ENCODE data around the gene SETD4. TPM values are rescaled to one million over a fixed set of nuclear protein-coding genes. Genes with fewer than 3 reads are reported as not detected.

Gene SETD4
- total and polyA plus RNA-seq, 2 of the 13 experiments (the other 11 are each of a cell fraction or from before 2014, with no cell fraction given) = 7.1 to 14.4 TPM

DNA sequence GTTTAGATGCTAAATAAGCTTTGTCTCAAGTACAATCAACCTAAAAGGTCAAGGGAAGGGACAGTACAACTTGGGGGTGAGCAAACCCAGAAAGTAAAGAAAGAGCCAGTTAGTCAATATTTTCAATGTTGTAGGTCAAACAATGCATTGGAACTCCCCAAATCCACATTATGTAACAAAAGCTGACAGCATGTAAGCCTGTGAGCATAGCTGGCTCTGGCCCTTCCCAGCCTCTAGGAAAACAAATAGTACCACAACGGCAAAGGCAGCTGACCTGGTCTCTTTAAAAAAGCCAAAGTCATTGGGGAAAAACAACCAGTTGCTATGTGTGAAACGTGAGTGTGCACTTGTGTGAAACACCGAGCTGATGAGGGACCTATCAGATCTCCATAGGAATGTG lies 12.9 kb upstream of the SETD4 start (continued):
- TF ChIP-seq HMGXB4 (CRISPR knock-in tag; IDR thresholded peaks at IDR 0.05; ENCODE audit: borderline replicate concordance in 1 of 2, low read depth in 1 of 2) (0 out of 4 replicates have a peak, but pooled peaks of 1 of the 2 experiments have one; percentile 28), ZFP37 (CRISPR knock-in tag; IDR thresholded peaks at IDR 0.05; ENCODE audit: borderline replicate concordance) (no peak), ZNF674 (CRISPR knock-in tag; IDR thresholded peaks at IDR 0.05; ENCODE audit: low read depth) (no peak), KDM5B (CRISPR knock-in tag; IDR thresholded peaks at IDR 0.05; ENCODE audit: borderline replicate concordance) (no peak), NCOA2 (CRISPR knock-in tag; IDR thresholded peaks at IDR 0.05) (peak; percentile 62), ATF2 (CRISPR knock-in tag; IDR thresholded peaks at IDR 0.05) (no peak), ARID4A (CRISPR knock-in tag; IDR thresholded peaks at IDR 0.05; ENCODE audit: borderline replicate concordance) (peak; percentile 59; the same call in 1 of the 2 replicates), ZNF326 (CRISPR knock-in tag; IDR thresholded peaks at IDR 0.05; ENCODE audit: borderline replicate concordance) (no peak), ZNF740 (CRISPR knock-in tag; IDR thresholded peaks at IDR 0.05) (no peak)
- TF ChIP-seq, protein P1, sequence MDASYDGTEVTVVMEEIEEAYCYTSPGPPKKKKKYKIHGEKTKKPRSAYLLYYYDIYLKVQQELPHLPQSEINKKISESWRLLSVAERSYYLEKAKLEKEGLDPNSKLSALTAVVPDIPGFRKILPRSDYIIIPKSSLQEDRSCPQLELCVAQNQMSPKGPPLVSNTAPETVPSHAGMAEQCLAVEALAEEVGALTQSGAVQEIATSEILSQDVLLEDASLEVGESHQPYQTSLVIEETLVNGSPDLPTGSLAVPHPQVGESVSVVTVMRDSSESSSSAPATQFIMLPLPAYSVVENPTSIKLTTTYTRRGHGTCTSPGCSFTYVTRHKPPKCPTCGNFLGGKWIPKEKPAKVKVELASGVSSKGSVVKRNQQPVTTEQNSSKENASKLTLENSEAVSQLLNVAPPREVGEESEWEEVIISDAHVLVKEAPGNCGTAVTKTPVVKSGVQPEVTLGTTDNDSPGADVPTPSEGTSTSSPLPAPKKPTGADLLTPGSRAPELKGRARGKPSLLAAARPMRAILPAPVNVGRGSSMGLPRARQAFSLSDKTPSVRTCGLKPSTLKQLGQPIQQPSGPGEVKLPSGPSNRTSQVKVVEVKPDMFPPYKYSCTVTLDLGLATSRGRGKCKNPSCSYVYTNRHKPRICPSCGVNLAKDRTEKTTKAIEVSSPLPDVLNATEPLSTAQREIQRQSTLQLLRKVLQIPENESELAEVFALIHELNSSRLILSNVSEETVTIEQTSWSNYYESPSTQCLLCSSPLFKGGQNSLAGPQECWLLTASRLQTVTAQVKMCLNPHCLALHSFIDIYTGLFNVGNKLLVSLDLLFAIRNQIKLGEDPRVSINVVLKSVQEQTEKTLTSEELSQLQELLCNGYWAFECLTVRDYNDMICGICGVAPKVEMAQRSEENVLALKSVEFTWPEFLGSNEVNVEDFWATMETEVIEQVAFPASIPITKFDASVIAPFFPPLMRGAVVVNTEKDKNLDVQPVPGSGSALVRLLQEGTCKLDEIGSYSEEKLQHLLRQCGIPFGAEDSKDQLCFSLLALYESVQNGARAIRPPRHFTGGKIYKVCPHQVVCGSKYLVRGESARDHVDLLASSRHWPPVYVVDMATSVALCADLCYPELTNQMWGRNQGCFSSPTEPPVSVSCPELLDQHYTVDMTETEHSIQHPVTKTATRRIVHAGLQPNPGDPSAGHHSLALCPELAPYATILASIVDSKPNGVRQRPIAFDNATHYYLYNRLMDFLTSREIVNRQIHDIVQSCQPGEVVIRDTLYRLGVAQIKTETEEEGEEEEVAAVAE (CRISPR knock-in tag; IDR thresholded peaks at IDR 0.05; ENCODE audit: borderline replicate concordance) = no peak
- TF ChIP-seq, protein P2, sequence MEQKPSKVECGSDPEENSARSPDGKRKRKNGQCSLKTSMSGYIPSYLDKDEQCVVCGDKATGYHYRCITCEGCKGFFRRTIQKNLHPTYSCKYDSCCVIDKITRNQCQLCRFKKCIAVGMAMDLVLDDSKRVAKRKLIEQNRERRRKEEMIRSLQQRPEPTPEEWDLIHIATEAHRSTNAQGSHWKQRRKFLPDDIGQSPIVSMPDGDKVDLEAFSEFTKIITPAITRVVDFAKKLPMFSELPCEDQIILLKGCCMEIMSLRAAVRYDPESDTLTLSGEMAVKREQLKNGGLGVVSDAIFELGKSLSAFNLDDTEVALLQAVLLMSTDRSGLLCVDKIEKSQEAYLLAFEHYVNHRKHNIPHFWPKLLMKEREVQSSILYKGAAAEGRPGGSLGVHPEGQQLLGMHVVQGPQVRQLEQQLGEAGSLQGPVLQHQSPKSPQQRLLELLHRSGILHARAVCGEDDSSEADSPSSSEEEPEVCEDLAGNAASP (CRISPR knock-in tag; IDR thresholded peaks at IDR 0.05; ENCODE audit: borderline replicate concordance) = no peak
- TF ChIP-seq, protein P3, sequence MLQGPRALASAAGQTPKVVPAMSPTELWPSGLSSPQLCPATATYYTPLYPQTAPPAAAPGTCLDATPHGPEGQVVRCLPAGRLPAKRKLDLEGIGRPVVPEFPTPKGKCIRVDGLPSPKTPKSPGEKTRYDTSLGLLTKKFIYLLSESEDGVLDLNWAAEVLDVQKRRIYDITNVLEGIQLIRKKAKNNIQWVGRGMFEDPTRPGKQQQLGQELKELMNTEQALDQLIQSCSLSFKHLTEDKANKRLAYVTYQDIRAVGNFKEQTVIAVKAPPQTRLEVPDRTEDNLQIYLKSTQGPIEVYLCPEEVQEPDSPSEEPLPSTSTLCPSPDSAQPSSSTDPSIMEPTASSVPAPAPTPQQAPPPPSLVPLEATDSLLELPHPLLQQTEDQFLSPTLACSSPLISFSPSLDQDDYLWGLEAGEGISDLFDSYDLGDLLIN (CRISPR knock-in tag; IDR thresholded peaks at IDR 0.05; ENCODE audit: borderline replicate concordance) = no peak

Data from HepG2 (cell line).